ENCODE results near the gene TLE3.

The TLE3 gene

DNA sequence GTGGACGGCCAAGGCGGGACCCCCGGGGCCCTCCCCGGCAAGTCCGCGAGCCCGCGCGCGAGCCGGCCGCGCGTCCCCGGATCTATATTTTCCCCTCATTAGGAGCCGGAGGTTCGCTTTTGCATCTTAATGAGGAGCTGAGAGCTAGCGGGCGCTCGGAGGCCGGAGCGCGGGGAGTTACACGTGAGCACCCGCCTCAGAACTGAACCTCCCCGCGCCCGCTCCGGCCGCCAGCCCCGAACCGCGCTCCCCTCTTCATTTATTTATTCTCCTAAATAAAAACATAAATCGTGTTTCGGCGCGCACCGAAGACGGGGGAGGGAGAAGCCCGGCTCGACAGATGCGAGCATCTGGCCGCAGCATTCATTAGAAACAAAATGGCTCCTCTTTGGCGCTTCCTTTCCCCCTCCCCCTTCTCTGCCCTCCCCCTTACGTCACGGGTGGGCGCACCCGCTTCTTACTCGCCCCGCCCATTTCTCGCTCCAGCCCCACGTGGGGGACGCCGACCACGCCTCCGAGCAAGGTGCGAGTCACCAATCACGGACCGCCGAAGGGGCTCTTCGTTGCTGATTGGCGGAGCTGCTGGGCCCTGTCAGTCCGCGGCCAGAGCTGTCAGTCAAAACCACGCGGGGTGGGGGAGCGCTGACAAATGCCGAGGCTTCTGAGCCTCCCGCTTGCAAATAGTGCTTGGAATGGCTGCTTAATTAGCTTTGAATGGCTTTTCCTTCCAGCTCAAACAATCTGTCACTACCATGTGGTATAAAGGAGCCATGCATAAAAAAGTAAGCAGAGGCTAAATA lies 1.6 kb upstream of the TLE3 start:
- TF ChIP-seq, protein P1, sequence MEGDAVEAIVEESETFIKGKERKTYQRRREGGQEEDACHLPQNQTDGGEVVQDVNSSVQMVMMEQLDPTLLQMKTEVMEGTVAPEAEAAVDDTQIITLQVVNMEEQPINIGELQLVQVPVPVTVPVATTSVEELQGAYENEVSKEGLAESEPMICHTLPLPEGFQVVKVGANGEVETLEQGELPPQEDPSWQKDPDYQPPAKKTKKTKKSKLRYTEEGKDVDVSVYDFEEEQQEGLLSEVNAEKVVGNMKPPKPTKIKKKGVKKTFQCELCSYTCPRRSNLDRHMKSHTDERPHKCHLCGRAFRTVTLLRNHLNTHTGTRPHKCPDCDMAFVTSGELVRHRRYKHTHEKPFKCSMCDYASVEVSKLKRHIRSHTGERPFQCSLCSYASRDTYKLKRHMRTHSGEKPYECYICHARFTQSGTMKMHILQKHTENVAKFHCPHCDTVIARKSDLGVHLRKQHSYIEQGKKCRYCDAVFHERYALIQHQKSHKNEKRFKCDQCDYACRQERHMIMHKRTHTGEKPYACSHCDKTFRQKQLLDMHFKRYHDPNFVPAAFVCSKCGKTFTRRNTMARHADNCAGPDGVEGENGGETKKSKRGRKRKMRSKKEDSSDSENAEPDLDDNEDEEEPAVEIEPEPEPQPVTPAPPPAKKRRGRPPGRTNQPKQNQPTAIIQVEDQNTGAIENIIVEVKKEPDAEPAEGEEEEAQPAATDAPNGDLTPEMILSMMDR (IDR thresholded peaks at IDR 0.05; ENCODE audit: low read depth, low read length), result no peak
- H3K4me3 ChIP-seq (replicated peaks in 1 of 2; ENCODE audit: low read depth in 2 of 2, low read length in 2 of 2), result peak overlapping the region; percentile 48 to 49
- peak; percentile 100 for DNase-seq (ENCODE audit: low read depth in 2 of 2)

DNA sequence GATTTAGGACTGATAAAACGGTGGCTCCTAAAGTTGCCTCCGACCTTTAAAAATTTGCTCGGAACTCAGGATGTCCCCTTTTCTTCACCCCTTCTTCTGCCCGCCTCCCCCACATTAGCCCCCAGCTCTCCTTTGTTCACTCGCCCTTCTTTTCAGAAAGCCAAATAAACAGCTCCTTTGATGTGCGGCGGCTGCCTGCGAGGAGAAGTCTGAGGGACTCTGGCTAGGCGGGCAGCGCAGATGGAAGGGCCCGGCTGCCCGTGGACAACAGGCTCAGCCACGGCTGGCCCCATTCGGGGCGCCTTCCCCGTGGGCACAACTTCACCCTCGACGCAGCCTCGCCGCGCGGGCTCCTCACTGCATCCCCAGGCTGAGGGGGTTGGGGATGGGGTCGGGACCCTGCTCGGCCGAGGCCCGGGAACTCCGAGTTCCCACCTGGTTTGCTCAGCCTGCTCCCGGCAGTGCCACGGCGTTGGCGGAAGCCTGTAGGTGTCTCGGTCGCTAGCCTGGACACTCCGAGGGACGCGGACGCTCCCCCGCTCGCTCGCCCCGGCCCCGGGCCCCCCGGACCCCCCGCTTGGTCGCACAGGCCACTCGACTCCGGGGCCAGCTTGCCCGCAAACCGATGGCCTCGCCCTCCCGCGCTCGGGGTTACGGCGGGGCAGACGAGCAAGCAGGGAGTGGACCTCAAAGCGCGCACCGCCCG lies 897 bp upstream of the TLE3 start:
- TF ChIP-seq, protein P1 (IDR thresholded peaks at IDR 0.05; ENCODE audit: low read depth, low read length), result no peak
- peak overlapping the region; percentile 48 to 49 for H3K4me3 ChIP-seq (replicated peaks in 1 of 2; ENCODE audit: low read depth in 2 of 2, low read length in 2 of 2)
- peak; percentile 25 to 42 for DNase-seq (ENCODE audit: low read depth in 2 of 2)

DNA sequence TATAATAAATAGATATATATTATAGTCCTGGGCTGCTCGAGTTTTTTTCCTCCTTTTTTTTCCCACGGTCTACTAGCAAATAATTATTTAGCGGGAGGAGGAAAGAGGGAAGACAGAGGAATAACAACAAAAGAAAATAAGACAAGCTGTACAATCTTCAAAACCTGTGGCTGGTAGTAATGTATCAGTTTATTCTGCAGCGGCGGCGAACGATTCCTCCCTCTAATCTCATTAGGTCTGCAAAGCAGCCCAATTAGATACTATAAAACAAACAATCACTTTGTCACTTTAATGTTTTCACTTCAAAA lies 390 bp upstream of the TLE3 start:
- no peak for DNase-seq (ENCODE audit: low read depth in 2 of 2)
- H3K4me3 ChIP-seq (replicated peaks in 1 of 2; ENCODE audit: low read depth in 2 of 2, low read length in 2 of 2), result peak overlapping the region; percentile 48 to 49
- TF ChIP-seq, protein P1 (IDR thresholded peaks at IDR 0.05; ENCODE audit: low read depth, low read length), result no peak

DNA sequence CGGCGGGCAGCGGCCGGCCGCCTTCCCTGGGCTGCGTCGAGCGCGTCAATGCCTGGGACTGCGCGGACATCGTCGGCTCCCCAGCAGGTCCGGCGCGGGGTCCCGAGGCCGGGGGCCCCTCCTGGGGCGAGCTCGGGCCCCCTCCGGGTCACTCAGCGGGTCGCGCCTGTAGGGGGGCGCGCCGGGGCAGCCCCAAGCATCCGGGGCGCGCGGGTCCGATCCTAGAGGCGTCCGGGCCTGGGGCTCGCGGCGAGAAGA lies 725 bp downstream of the TLE3 start:
- TF ChIP-seq, protein P1 (IDR thresholded peaks at IDR 0.05; ENCODE audit: low read depth, low read length), result no peak
- peak overlapping the region; percentile 79 to 89 for H3K4me3 ChIP-seq (replicated peaks in 1 of 2; ENCODE audit: low read depth in 2 of 2, low read length in 2 of 2)

DNA sequence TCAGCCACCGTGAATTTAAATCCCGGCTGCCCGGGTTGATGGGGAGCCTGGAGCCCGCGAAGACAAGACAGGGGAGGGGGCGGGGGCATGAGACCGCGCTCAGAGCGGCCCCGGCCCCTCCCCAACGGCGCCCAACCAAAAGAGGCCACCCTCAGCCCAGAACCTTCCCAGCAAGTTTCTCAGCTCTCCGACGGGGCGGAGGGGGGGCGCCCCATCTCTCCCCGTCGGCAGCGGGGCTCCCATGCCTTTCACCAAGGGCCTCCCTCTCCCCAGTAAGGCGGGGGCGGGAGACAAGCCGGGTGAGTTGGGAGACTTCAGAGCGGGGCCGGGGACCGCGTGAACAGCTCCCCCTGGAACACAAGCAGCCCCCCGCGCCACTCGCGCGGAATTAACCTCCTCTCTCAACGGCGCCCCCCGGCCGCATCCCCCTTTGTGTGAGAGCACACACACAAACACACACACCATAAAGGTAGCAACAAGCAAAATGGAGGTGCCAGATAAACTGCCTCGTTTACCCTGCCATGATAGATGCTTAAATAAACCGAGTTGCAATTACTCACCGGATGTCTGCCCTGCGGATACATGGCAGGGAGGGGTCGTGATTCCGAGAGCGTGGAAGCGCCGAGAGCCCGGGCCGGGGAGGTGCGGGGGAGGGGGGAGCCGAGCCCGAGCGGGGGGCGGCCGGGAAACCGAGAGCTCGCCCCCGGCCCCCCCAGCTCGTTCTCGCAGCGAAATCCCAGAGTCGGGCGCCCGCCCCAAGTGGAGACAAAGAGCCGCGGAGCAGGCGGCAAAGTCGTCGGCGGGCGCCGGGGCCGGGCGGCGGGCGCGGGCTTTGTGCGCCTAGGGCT lies 1.3 kb downstream of the TLE3 start:
- peak overlapping the region; percentile 79 to 89 for H3K4me3 ChIP-seq (replicated peaks in 1 of 2; ENCODE audit: low read depth in 2 of 2, low read length in 2 of 2)
- peak; percentile 45 to 67 for DNase-seq (ENCODE audit: low read depth in 2 of 2)
- TF ChIP-seq, protein P1 (IDR thresholded peaks at IDR 0.05; ENCODE audit: low read depth, low read length), result no peak

More for the DNA sequence above, 725 bp downstream of the TLE3 start:
- DNase-seq (ENCODE audit: low read depth in 2 of 2), result no peak

DNA sequence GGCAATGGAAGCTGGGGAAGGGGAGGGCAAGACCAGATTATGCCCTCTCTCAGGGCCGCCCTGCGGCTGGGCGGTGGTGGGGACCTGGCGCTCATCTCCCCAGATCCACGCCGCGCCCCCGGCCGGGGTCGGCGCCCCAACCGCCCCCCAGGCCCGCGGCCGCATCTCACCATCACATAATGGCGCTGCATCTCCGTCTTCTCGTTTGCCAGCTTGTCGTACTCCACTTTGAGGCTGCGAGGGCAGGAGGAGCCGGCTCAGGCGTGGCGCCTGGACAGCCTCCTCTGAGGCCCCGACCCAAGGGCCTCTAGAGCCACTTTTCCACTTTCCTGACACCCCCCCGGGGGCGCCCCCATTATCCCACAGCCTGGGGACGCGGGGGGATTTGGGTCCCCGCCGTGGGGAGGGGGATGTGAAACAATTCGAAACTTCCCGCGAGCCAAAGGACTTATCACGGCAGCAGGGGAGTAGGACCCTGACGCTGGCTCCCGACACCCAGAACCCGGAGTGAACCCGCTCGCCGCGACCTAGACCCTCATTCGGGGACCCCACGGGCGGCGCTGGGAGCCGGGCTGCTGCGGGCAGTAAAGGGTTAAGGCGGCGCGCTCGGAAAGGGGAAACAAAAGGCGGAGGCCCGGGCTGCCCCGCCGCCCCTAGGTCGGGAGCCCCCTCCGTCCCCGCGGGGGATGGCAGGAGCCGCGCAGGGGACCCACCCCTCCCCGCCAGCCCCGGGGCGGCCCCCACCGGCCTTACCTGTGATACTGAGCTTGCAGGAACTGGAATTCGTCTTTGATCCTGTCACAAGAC lies 2.1 kb downstream of the TLE3 start:
- H3K4me3 ChIP-seq (replicated peaks in 1 of 2; ENCODE audit: low read depth in 2 of 2, low read length in 2 of 2), result peak overlapping the region; percentile 79 to 89
- DNase-seq (ENCODE audit: low read depth in 2 of 2), result peak in 1 of 2 donors; percentile 17
- TF ChIP-seq, protein P1 (IDR thresholded peaks at IDR 0.05; ENCODE audit: low read depth, low read length), result no peak

Data from cardiac fibroblast (primary cell).